ENCODE measurements around the gene JCAD. TPM values are rescaled to one million over a fixed set of nuclear protein-coding genes. Genes with fewer than 3 reads are reported as not detected.
A peak's percentile ranks its signal among the peaks of the same experiment; 100 is the strongest.
"Not testable (repeated sequence)": the region's sequence is repeated elsewhere in the genome, so short reads cannot be mapped to it uniquely, and the experiment has no call there.

JCAD gene
- total RNA-seq, 1 donor from 2014 or later = 3.3 TPM

DNA sequence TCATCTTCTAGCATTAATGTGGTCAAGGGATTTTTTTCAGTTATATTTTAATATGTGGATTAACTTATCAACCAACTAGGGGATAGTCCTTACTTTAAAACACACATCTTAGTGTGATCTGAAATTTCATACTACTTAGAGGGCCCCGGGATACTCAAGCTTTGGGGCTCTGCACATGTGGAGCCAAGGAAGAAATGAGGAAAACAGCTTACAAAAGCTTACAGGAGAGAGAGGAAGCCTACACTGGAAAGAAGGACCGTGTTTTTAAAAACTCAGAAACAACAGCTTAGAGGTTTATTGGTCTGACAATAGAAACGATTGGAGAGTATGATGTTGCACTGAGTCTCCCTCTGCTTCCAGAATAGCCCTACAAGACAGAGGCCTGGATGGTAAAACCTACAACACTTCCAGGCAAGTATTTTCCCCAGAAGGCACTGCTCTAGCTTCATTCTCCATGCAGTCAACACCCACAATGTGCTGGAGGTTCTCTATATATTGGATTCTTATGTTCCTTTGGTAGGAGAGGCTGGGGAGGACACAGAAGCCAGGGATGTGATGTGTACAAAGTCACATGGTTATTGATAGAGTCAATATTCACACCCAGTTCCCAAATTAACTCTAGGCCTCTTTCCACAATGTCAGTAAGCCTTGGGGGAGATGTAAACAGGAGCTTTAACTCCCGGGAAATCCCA is 47.3 kb downstream of the JCAD start:
- DNase-seq (ENCODE audit: low read depth) = no peak
- TF ChIP-seq, protein P1, sequence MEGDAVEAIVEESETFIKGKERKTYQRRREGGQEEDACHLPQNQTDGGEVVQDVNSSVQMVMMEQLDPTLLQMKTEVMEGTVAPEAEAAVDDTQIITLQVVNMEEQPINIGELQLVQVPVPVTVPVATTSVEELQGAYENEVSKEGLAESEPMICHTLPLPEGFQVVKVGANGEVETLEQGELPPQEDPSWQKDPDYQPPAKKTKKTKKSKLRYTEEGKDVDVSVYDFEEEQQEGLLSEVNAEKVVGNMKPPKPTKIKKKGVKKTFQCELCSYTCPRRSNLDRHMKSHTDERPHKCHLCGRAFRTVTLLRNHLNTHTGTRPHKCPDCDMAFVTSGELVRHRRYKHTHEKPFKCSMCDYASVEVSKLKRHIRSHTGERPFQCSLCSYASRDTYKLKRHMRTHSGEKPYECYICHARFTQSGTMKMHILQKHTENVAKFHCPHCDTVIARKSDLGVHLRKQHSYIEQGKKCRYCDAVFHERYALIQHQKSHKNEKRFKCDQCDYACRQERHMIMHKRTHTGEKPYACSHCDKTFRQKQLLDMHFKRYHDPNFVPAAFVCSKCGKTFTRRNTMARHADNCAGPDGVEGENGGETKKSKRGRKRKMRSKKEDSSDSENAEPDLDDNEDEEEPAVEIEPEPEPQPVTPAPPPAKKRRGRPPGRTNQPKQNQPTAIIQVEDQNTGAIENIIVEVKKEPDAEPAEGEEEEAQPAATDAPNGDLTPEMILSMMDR (conservative IDR thresholded peaks at IDR 0.05; ENCODE audit: low read depth, low read length) = no peak
- H3K4me3 ChIP-seq (ENCODE audit: low read depth, low read length) = no peak overlapping the region

DNA sequence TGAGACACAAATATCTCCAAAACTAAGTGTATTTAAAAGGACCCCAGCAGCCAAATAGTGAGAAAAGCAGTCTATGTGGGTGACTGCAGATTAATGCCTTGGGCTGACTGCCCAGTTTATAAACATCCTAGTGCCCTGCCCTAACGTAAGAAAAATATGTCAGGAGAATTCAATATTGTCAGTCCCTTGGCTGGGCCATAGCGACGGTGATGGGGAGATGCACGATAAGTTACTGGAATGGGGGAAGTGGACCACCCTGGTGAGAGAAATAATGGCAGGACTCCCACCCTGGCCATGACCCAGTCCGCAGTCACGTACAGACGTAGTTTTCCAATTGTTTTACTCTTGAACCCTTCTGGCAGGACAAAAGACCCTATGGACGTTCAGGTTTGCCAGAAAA is 48.0 kb downstream of the JCAD start:
- DNase-seq (ENCODE audit: low read depth) = no peak
- TF ChIP-seq, protein P1 (conservative IDR thresholded peaks at IDR 0.05; ENCODE audit: low read depth, low read length) = no peak
- H3K4me3 ChIP-seq (ENCODE audit: low read depth, low read length) = no peak overlapping the region

DNA sequence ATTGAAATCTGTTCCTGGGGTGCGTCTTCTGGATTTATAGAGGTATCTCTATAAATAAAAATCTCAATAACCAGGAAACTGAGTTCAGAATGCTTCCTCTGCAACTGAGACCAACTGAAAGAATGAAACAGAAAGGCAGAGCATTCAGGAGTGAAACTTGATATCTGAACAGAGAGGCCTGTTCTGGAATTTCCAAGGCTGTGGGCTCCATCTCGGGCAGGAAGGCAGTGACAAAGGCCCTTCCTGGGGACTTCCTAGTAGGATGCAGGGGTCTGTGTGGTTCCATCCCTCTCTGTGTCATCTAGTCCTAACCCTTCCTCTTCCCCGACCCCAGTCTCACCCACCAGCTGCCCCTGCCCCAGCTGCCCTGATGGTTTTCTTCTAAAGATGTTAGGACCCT is 52.0 kb downstream of the JCAD start:
- H3K4me3 ChIP-seq (ENCODE audit: low read depth, low read length) = no peak overlapping the region
- TF ChIP-seq, protein P1 (conservative IDR thresholded peaks at IDR 0.05; ENCODE audit: low read depth, low read length) = no peak
- no peak for DNase-seq (ENCODE audit: low read depth)

DNA sequence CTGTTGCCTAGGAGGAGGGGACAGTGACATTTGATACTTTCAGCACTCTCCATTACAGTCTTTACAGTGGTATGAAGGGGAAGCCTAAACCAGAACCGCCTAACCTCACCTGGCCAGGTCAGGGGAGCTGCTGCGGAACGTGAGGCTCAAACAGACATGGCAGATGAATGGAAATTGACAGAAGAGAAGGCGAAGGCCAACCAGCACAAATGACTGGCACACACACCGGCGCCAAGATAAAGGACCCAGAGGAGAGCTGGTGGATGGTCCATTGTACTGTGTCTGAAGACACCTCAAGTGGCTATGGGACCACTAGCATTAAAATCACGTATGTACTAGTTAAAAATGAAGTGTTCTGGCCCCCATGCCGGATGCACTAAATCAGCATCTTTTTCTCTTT is 53.0 kb downstream of the JCAD start:
- TF ChIP-seq, protein P1 (conservative IDR thresholded peaks at IDR 0.05; ENCODE audit: low read depth, low read length) = no peak
- DNase-seq (ENCODE audit: low read depth) = no peak
- H3K4me3 ChIP-seq (ENCODE audit: low read depth, low read length) = no peak overlapping the region

DNA sequence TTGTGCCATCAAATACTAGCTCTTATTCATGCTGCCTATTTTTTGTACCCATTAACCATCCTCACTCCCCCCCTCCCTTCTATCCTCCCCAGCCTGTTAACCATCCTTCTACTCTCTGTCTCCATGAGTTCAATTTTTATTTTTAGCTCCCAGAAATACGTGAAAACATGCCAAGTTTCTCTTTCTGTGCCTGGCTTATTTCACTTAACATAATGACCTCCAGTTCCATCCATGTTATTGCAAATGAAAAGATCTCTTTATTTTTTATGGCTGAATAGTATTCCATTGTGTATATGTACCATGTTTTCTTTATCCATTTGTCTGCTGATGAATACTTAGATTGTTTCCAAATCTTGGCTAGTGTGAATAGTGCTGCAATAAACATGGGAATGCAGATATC is 54.3 kb downstream of the JCAD start:
- not testable (repeated sequence) for H3K4me3 ChIP-seq (ENCODE audit: low read depth, low read length); DNase-seq (ENCODE audit: low read depth)

DNA sequence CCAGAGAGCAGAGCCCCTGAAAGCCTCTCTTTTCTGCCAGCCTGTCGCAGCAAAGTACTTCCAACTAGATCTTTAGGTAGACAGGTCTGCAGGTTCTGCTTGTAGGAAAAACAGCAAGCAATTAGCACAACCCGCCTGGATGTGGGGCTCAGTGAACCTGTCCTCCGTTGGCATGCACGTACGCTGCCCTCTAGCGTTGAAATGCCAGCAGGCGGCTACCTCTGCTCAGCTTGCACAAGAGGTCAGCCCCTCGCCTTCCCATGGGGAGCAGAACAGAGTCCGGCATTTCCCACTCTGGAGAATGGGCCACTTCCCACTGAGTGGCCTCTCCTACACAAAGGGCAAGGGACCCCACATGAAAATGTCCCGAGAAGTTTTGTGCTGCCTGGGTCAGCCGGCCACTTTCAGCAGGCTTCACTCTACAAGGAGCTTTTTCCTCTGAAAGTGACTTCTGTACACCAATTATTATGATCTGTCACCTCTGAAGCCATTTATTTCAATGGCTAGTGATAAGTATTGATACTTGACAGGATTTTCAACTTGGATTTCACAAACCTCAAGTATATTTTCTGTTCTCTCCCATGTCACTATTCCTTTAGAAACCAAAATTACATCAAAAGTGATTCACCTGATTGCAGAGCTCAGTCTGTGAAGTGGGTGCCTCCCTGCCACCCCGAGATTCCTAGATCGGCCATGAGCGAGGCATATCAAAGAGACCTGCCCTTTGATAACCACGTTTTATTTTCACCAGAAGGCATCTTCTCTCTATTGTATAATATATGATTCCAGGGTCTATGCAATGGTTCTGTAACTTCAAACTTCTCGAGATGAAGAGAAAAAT is 56.7 kb downstream of the JCAD start:
- no peak for DNase-seq (ENCODE audit: low read depth)
- no peak overlapping the region for H3K4me3 ChIP-seq (ENCODE audit: low read depth, low read length)
- TF ChIP-seq, protein P1 (conservative IDR thresholded peaks at IDR 0.05; ENCODE audit: low read depth, low read length) = peak; percentile 99

DNA sequence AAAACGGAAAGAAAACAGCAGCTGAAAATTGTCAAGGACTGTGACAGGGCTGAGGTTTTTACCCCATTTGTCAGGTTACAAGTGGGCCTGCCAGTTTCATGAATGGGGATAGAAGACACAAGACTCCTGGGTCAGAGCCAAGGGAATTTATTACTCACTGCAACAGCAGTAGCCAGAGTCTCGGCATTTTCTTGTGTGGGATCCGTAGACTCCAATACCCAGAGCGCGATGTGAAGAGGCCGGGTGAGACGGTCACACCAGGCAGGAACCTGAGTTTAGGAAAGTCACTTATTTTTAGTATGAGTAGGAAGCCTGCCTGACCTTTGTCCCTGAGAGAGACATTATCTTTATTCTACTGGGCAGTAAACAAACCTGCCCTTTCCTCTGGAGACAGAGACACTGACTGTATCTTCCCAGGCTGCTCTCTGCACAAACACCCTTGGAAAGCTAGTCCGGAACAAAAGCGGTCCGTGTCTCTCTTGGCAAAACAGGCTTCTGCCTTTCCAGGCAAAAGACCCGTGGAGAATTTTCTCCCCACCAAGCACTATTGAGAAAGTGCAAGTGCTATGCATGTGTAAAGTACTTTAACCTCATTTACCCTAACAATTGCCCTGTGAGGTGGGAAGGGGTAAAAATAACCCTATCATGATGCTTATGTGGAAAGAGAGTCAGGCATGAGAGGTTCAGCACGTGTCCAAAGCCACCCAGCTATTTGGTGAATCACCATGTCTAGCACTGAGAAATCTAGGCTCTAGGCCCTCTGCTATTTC is 58.4 kb downstream of the JCAD start:
- H3K4me3 ChIP-seq (ENCODE audit: low read depth, low read length) = no peak overlapping the region
- DNase-seq (ENCODE audit: low read depth) = peak; percentile 89
- TF ChIP-seq, protein P1 (conservative IDR thresholded peaks at IDR 0.05; ENCODE audit: low read depth, low read length) = no peak
